ENCODE data around the gene XPO5. TPM values are rescaled to one million over a fixed set of nuclear protein-coding genes. Genes with fewer than 3 reads are reported as not detected.
"Not testable (repeated sequence)": the region's sequence is repeated elsewhere in the genome, so short reads cannot be mapped to it uniquely, and the experiment has no call there.

Gene XPO5
- total RNA-seq, 4 donors from 2014 or later = 11.3 to 25.1 (median 17.6) TPM

- Histone ChIP-seq H3K27me3 (no peaks in the 10 kb centered on the region), H3K9me3 (no peaks in the 10 kb centered on the region), H3K36me3 (peaks cover 0 to 23% (median 3%) of the 10 kb centered on the region in 4 donors), H3K27ac (peak overlapping the region; percentile 82 to 90 (median 88)), H3K4me1 (peaks cover 15 to 36% (median 23%) of the 10 kb centered on the region in 4 donors), H3K4me3 (peak overlapping the region; percentile 73 to 94 (median 82))
- TF ChIP-seq EP300 (IDR thresholded peaks at IDR 0.05; ENCODE audit: low read depth) = no peak
- TF ChIP-seq, protein P1, sequence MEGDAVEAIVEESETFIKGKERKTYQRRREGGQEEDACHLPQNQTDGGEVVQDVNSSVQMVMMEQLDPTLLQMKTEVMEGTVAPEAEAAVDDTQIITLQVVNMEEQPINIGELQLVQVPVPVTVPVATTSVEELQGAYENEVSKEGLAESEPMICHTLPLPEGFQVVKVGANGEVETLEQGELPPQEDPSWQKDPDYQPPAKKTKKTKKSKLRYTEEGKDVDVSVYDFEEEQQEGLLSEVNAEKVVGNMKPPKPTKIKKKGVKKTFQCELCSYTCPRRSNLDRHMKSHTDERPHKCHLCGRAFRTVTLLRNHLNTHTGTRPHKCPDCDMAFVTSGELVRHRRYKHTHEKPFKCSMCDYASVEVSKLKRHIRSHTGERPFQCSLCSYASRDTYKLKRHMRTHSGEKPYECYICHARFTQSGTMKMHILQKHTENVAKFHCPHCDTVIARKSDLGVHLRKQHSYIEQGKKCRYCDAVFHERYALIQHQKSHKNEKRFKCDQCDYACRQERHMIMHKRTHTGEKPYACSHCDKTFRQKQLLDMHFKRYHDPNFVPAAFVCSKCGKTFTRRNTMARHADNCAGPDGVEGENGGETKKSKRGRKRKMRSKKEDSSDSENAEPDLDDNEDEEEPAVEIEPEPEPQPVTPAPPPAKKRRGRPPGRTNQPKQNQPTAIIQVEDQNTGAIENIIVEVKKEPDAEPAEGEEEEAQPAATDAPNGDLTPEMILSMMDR (IDR thresholded peaks at IDR 0.05) = no peak
- TF ChIP-seq POLR2A (IDR thresholded peaks at IDR 0.05) = no peak
- TF ChIP-seq POLR2AphosphoS5 (IDR thresholded peaks at IDR 0.05) = no peak
- intact Hi-C loops (cut with DNase I; ENCODE audit: low total_unique reads) (no loop called here), in situ Hi-C loops (cut with MboI; ENCODE audit: low pct_ligation_motif_present in 1 of 4, low pct_unique_long_range_greater_than_20kb in 1 of 4, low sequenced_read_pairs in 3 of 4) (no loop called here)
- peak; percentile 36 for DNase-seq
- WGBS, 2 donors (ENCODE audit: low coverage in 1 of 2) = 0 to 2% methylated on average over 18 to 37 of the region's 38 CpGs
These were observed 600 bp downstream of the XPO5 start for GRCh38 chr6:43575105-43575771.

GRCh38 chr6:43572015-43572414 lies 3.8 kb downstream of the XPO5 start:
- intact Hi-C loops (cut with DNase I; ENCODE audit: low total_unique reads) (no loop called here), in situ Hi-C loops (cut with MboI; ENCODE audit: low pct_ligation_motif_present in 1 of 4, low pct_unique_long_range_greater_than_20kb in 1 of 4, low sequenced_read_pairs in 3 of 4) (no loop called here)
- H3K4me3 ChIP-seq = no peak overlapping the region
- H3K9me3 ChIP-seq = no peaks in the 10 kb centered on the region
- H3K27me3 ChIP-seq = no peaks in the 10 kb centered on the region
- H3K27ac ChIP-seq = no peak overlapping the region
- peaks cover 0 to 36% (median 13%) of the 10 kb centered on the region in 4 donors for H3K36me3 ChIP-seq
- 99 to 100% methylated on average over 2 to 4 of the region's 4 CpGs for WGBS, 2 donors (ENCODE audit: low coverage in 1 of 2)
- DNase-seq = no peak
- TF ChIP-seq, protein P1 (IDR thresholded peaks at IDR 0.05) = no peak
- TF ChIP-seq POLR2A (IDR thresholded peaks at IDR 0.05) = no peak
- TF ChIP-seq EP300 (IDR thresholded peaks at IDR 0.05; ENCODE audit: low read depth) = no peak
- no peak for TF ChIP-seq POLR2AphosphoS5 (IDR thresholded peaks at IDR 0.05)
- H3K4me1 ChIP-seq = peaks cover 8 to 18% (median 13%) of the 10 kb centered on the region in 4 donors

- Histone ChIP-seq H3K4me3 (no peak overlapping the region), H3K27ac (no peak overlapping the region), H3K9me3 (no peaks in the 10 kb centered on the region), H3K4me1 (peaks cover 4 to 14% (median 8%) of the 10 kb centered on the region in 4 donors), H3K27me3 (no peaks in the 10 kb centered on the region), H3K36me3 (peaks cover 0 to 47% (median 18%) of the 10 kb centered on the region in 4 donors)
- no peak for TF ChIP-seq POLR2AphosphoS5 (IDR thresholded peaks at IDR 0.05)
- TF ChIP-seq POLR2A (IDR thresholded peaks at IDR 0.05) = no peak
- TF ChIP-seq, protein P1 (IDR thresholded peaks at IDR 0.05) = no peak
- no peak for TF ChIP-seq EP300 (IDR thresholded peaks at IDR 0.05; ENCODE audit: low read depth)
- in situ Hi-C loops (cut with MboI; ENCODE audit: low pct_ligation_motif_present in 1 of 4, low pct_unique_long_range_greater_than_20kb in 1 of 4, low sequenced_read_pairs in 3 of 4) = no loop called here
- intact Hi-C loops (cut with DNase I; ENCODE audit: low total_unique reads) = no loop called here
- WGBS, 2 donors (ENCODE audit: low coverage in 1 of 2) = 75 to 87% methylated on average over 5 of the region's 5 CpGs
- DNase-seq = no peak
These were observed 4.9 kb downstream of the XPO5 start for GRCh38 chr6:43570876-43571441.

DNA sequence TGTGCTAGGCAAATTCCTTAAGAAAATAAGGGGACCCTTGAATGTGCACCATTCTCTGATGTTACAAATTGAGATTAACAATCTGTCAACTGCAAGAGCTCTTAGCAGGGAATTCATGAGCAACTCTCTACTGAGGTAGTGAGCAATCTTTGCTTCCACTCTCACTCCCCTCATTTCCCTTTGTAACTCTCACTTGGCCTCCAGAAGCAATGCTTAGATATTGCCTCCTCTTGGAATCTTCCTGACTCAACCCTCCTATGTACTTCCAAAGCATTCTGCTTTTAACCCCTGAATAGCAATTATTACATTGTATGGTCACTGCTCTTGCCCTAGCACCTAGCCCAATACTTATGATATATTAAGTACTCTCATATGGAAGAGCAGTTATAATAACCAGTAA lies 16.5 kb downstream of the XPO5 start:
- TF ChIP-seq EP300 (IDR thresholded peaks at IDR 0.05; ENCODE audit: low read depth) (no peak), POLR2A (IDR thresholded peaks at IDR 0.05) (no peak), POLR2AphosphoS5 (IDR thresholded peaks at IDR 0.05) (no peak)
- TF ChIP-seq, protein P1 (IDR thresholded peaks at IDR 0.05) = no peak
- intact Hi-C loops (cut with DNase I; ENCODE audit: low total_unique reads) = no loop called here
- Histone ChIP-seq H3K9me3 (no peaks in the 10 kb centered on the region), H3K4me1 (no peaks in the 10 kb centered on the region), H3K27ac (no peak overlapping the region), H3K4me3 (no peak overlapping the region), H3K27me3 (no peaks in the 10 kb centered on the region), H3K36me3 (peaks cover 0 to 81% (median 32%) of the 10 kb centered on the region in 4 donors)
- in situ Hi-C loops (cut with MboI; ENCODE audit: low pct_ligation_motif_present in 1 of 4, low pct_unique_long_range_greater_than_20kb in 1 of 4, low sequenced_read_pairs in 3 of 4) = no loop called here
- no peak for DNase-seq

DNA sequence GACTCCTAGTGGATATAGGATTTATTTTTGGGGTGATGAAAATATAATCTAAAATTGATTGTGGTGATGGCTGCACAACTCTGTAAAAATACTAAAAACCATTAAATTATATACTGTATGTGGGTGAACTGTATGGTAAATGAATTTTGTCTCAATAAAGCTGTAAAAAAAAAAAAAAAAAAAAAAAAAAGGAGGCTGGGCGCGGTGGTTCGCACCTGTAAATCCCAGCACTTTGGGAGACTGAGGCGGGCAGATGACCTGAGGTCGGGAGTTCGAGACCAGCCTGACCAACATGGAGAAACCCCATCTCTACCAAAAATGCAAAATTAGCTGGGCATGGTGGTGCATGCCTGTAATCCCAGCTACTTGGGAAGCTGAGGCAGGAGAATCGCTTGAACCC lies 18.2 kb downstream of the XPO5 start:
- in situ Hi-C loops (cut with MboI; ENCODE audit: low pct_ligation_motif_present in 1 of 4, low pct_unique_long_range_greater_than_20kb in 1 of 4, low sequenced_read_pairs in 3 of 4); H3K27ac ChIP-seq; H3K4me1 ChIP-seq; H3K27me3 ChIP-seq; H3K4me3 ChIP-seq; intact Hi-C loops (cut with DNase I; ENCODE audit: low total_unique reads); H3K9me3 ChIP-seq; DNase-seq: not testable (repeated sequence)
- peaks cover 0 to 85% (median 34%) of the 10 kb centered on the region in 4 donors for H3K36me3 ChIP-seq
- 82 to 94% methylated on average over 2 to 7 of the region's 7 CpGs for WGBS, 2 donors (ENCODE audit: low coverage in 1 of 2)

Data from transverse colon (tissue), 4 donors.